GM21737 (cell line): ENCODE measurements around the gene ZNF787.

ENCODE experiments used
- ATAC-seq: cut with Tn5 transposase; IDR thresholded peaks from one replicate; pipeline ENCODE4 v1.9.1; 2021; ENCODE audit warnings: mild to moderate bottlenecking, moderate library complexity; ENCODE audit not compliant: unreplicated experiment

Gene ZNF787

GRCh38 chr19:56091751-56092546 lies 29.1 kb downstream of the ZNF787 start:
- no peak for ATAC-seq

GRCh38 chr19:56091066-56091490 lies 30.0 kb downstream of the ZNF787 start:
- no peak for ATAC-seq

- no peak for ATAC-seq
Measured at GRCh38 chr19:56089344-56089743, 31.8 kb downstream of the ZNF787 start.

GRCh38 chr19:56088497-56089215 lies 32.4 kb downstream of the ZNF787 start:
- ATAC-seq = no peak

- ATAC-seq = no peak
Measured at GRCh38 chr19:56087647-56088496, 33.2 kb downstream of the ZNF787 start.

GRCh38 chr19:56086671-56087430 lies 34.2 kb downstream of the ZNF787 start:
- no peak for ATAC-seq

GRCh38 chr19:56085571-56086275 lies 35.4 kb downstream of the ZNF787 start:
- ATAC-seq = no peak

- no peak for ATAC-seq
Measured at GRCh38 chr19:56084835-56085536, 36.1 kb downstream of the ZNF787 start.

- ATAC-seq = no peak
Measured at GRCh38 chr19:56083668-56084067, 37.4 kb downstream of the ZNF787 start.

- ATAC-seq = peak; percentile 72
Measured at GRCh38 chr19:56080669-56081401, 40.3 kb downstream of the ZNF787 start.

GRCh38 chr19:56079609-56080008 lies 41.5 kb downstream of the ZNF787 start:
- no peak for ATAC-seq

- ATAC-seq = no peak
Measured at GRCh38 chr19:56076498-56076897, 44.6 kb downstream of the ZNF787 start.

- no peak for ATAC-seq
Measured at GRCh38 chr19:56071151-56071550, 49.9 kb downstream of the ZNF787 start.

- ATAC-seq = no peak
Measured at GRCh38 chr19:56069642-56070041, 51.5 kb downstream of the ZNF787 start.

GRCh38 chr19:56066152-56067023 lies 54.7 kb downstream of the ZNF787 start:
- peak; percentile 59 for ATAC-seq

- no peak for ATAC-seq
Measured at GRCh38 chr19:56053596-56053995, 67.5 kb downstream of the ZNF787 start.
